WTC11 (cell line): Measurements from ENCODE around the gene OGFR. TPM values are rescaled to one million over a fixed set of nuclear protein-coding genes. Genes with fewer than 3 reads are reported as not detected.

ENCODE experiments used
- ATAC-seq: fragments of 200-7000 bp; cut with Tn5 transposase; 2 replicates; pipeline ENCODE4 v1.10.0; 2021; ENCODE audit warnings: mild to moderate bottlenecking, moderate library complexity
- CTCF ChIA-PET: fragments of 300-600 bp; sonication (Branson Sonifier 250); formaldehyde crosslinking; loops from one replicate; lab custom pipeline; 2021; ENCODE audit warnings: antibody characterized with exemption; lab: Charles Lee
- POLR2A ChIA-PET: fragments of 350-600 bp; sonication (Branson Sonifier 250); formaldehyde crosslinking; loops from one replicate; lab custom pipeline; 2021; ENCODE audit warnings: antibody characterized with exemption; lab: Charles Lee
- DNase-seq: peaks from one replicate; pipeline ENCODE4 v3.0.0; 2021; ENCODE audit warnings: low spot score
- H3K27ac Mint-ChIP-seq: 2 replicates; pipeline ENCODE4 v1.8.0; 2021; ENCODE audit warnings: mixed read lengths
- H3K27me3 Mint-ChIP-seq: 2 replicates; pipeline ENCODE4 v1.8.0; 2021; ENCODE audit warnings: low read depth, mild to moderate bottlenecking, moderate library complexity, mixed read lengths
- H3K36me3 Mint-ChIP-seq: 2 replicates; pipeline ENCODE4 v1.8.0; 2021; ENCODE audit warnings: mixed read lengths
- H3K4me1 Mint-ChIP-seq: 2 replicates; pipeline ENCODE4 v1.8.0; 2022; ENCODE audit warnings: mixed read lengths
- H3K4me3 Mint-ChIP-seq: 2 replicates; pipeline ENCODE4 v1.8.0; 2021; ENCODE audit warnings: mild to moderate bottlenecking, moderate library complexity, mixed read lengths
- H3K9me3 Mint-ChIP-seq: 2 replicates; pipeline ENCODE4 v1.8.0; 2021; ENCODE audit warnings: mixed read lengths
- AR ChIP-seq: fragments of 250-450 bp; sonication (Bioruptor Pico); IDR thresholded peaks from 2 replicates; pipeline ENCODE4 v1.9.0; 2021; ENCODE audit warnings: mild to moderate bottlenecking
- CDX4 ChIP-seq: fragments of 250-450 bp; sonication (Bioruptor Pico); IDR thresholded peaks from 2 replicates; pipeline ENCODE4 v1.9.0; 2021; ENCODE audit warnings: moderate library complexity, mild to moderate bottlenecking, inconsistent platforms, borderline replicate concordance
- CREB1 ChIP-seq: sonication (generic); formaldehyde crosslinking; IDR thresholded peaks from 2 replicates; pipeline ENCODE4 v1.8.0; 2023; ENCODE audit warnings: mild to moderate bottlenecking, missing genetic modification reagents
- CTCF ChIP-seq: fragments of 200-600 bp; IDR thresholded peaks from 2 replicates; pipeline ENCODE4 v1.8.0; 2022; ENCODE audit warnings: antibody characterized with exemption
- E2F5 ChIP-seq: sonication (generic); formaldehyde crosslinking; IDR thresholded peaks from 2 replicates; pipeline ENCODE4 v1.8.1; 2022; ENCODE audit warnings: mild to moderate bottlenecking, moderate library complexity, missing genetic modification reagents
- ERG ChIP-seq: fragments of 250-450 bp; sonication (Bioruptor Pico); IDR thresholded peaks from 2 replicates; pipeline ENCODE4 v1.8.0; 2021; ENCODE audit warnings: mild to moderate bottlenecking
- ESRRA ChIP-seq: sonication (generic); formaldehyde crosslinking; IDR thresholded peaks from 2 replicates; pipeline ENCODE4 v1.8.1; 2022; ENCODE audit warnings: mild to moderate bottlenecking, missing genetic modification reagents, borderline replicate concordance
- FOXJ3 ChIP-seq: sonication (generic); formaldehyde crosslinking; IDR thresholded peaks from 2 replicates; pipeline ENCODE4 v1.9.0; 2021; ENCODE audit warnings: missing genetic modification reagents, mild to moderate bottlenecking, borderline replicate concordance
- FOXK1 ChIP-seq: sonication (generic); formaldehyde crosslinking; IDR thresholded peaks from 2 replicates; pipeline ENCODE4 v1.8.0; 2022; ENCODE audit warnings: mild to moderate bottlenecking, moderate library complexity, missing genetic modification reagents
- GTF2I ChIP-seq: fragments of 250-450 bp; sonication (Bioruptor Pico); conservative IDR thresholded peaks from 2 replicates; pipeline ENCODE4 v1.4.0; 2021; ENCODE audit warnings: mild to moderate bottlenecking
- JAZF1 ChIP-seq: fragments of 250-450 bp; sonication (Bioruptor Pico); IDR thresholded peaks from 2 replicates; pipeline ENCODE4 v1.9.0; 2021; ENCODE audit warnings: moderate library complexity, mild to moderate bottlenecking, inconsistent platforms
- MYBL2 ChIP-seq: sonication (generic); formaldehyde crosslinking; IDR thresholded peaks from 2 replicates; pipeline ENCODE4 v1.8.1; 2023; ENCODE audit warnings: mild to moderate bottlenecking, moderate library complexity, missing genetic modification reagents
- NFATC4 ChIP-seq: fragments of 250-450 bp; sonication (Bioruptor Pico); IDR thresholded peaks from 2 replicates; pipeline ENCODE4 v1.9.0; 2021; ENCODE audit warnings: mild to moderate bottlenecking
- NFE2L1 ChIP-seq: sonication (generic); formaldehyde crosslinking; IDR thresholded peaks from 2 replicates; pipeline ENCODE4 v1.8.1; 2023; ENCODE audit warnings: missing genetic modification reagents
- PREB ChIP-seq: sonication (generic); formaldehyde crosslinking; IDR thresholded peaks from 2 replicates; pipeline ENCODE4 v1.8.1; 2022; ENCODE audit warnings: mild to moderate bottlenecking, missing genetic modification reagents, moderate library complexity, borderline replicate concordance
- SOX15 ChIP-seq: fragments of 250-450 bp; sonication (Bioruptor Pico); IDR thresholded peaks from 2 replicates; pipeline ENCODE4 v1.9.0; 2021; ENCODE audit warnings: mild to moderate bottlenecking
- TCF7 ChIP-seq: sonication (generic); formaldehyde crosslinking; IDR thresholded peaks from 2 replicates; pipeline ENCODE4 v1.8.0; 2022; ENCODE audit warnings: mild to moderate bottlenecking, low read depth, missing genetic modification reagents, moderate library complexity
- USF2 ChIP-seq: sonication (generic); formaldehyde crosslinking; IDR thresholded peaks from 2 replicates; pipeline ENCODE4 v1.8.1; 2023; ENCODE audit warnings: mild to moderate bottlenecking, missing genetic modification reagents, moderate library complexity
- ZNF263 ChIP-seq: sonication (generic); formaldehyde crosslinking; IDR thresholded peaks from 2 replicates; pipeline ENCODE4 v1.8.1; 2022; ENCODE audit warnings: low read depth, mild to moderate bottlenecking, moderate library complexity, missing genetic modification reagents
- ZNF423 ChIP-seq: fragments of 250-450 bp; sonication (Bioruptor Pico); IDR thresholded peaks from 2 replicates; pipeline ENCODE4 v2.1.2; 2022; ENCODE audit warnings: mild to moderate bottlenecking, moderate library complexity
- total RNA-seq: library from RNA; stranded (reverse); gene quantifications from 3 replicates; pipeline ENCODE4 v1.2.3, GENCODE V29; 2021

The OGFR gene
- total RNA-seq, 1 experiment from 2014 or later: 43.3 TPM

- no peak for TF ChIP-seq AR
- TF ChIP-seq NFE2L1 (CRISPR knock-in tag): no peak
- TF ChIP-seq ZNF263 (CRISPR knock-in tag): no peak
- TF ChIP-seq ESRRA: no peak
- no peak for TF ChIP-seq CDX4
- no peak for TF ChIP-seq E2F5
- TF ChIP-seq CREB1 (CRISPR knock-in tag): no peak
- TF ChIP-seq SOX15 (CRISPR knock-in tag): no peak
- TF ChIP-seq, all 79 proteins: peak for 0
These were observed 24.0 kb downstream of the OGFR start (continued) for GRCh38 chr20:62828511-62829230.

- ChIA-PET CTCF (no interaction called here), POLR2A (no interaction called here)
- peaks cover 6% of the 10 kb centered on the region; the same call in 1 of the 2 replicates for H3K36me3 Mint-ChIP-seq
- no peak overlapping the region for H3K4me3 Mint-ChIP-seq
- H3K4me1 Mint-ChIP-seq: peaks cover 19% of the 10 kb centered on the region
- no peaks in the 10 kb centered on the region for H3K9me3 Mint-ChIP-seq
- DNase-seq (no peak), ATAC-seq (no peak)
- H3K27ac Mint-ChIP-seq: no peak overlapping the region
- no peaks in the 10 kb centered on the region for H3K27me3 Mint-ChIP-seq
- no peak for TF ChIP-seq AR
- TF ChIP-seq GTF2I (CRISPR knock-in tag): no peak
- TF ChIP-seq ERG (CRISPR knock-in tag): no peak
- TF ChIP-seq CTCF: no peak
- no peak for TF ChIP-seq TCF7 (CRISPR knock-in tag)
- TF ChIP-seq PREB (CRISPR knock-in tag): no peak
- no peak for TF ChIP-seq NFATC4 (CRISPR knock-in tag)
- no peak for TF ChIP-seq FOXK1 (CRISPR knock-in tag)
- no peak for TF ChIP-seq USF2
- no peak for TF ChIP-seq MYBL2
- no peak for TF ChIP-seq JAZF1 (CRISPR knock-in tag)
- no peak for TF ChIP-seq FOXJ3 (CRISPR knock-in tag)
- TF ChIP-seq ZNF423 (CRISPR knock-in tag): no peak
These were observed 24.9 kb downstream of the OGFR start for GRCh38 chr20:62829231-62830230.
